GM21786 (cell line): ENCODE data around the gene ARHGAP15.

Experiments
- ATAC-seq: cut with Tn5 transposase; IDR thresholded peaks from one replicate; pipeline ENCODE4 v1.9.1; 2021; ENCODE audit not compliant: unreplicated experiment

ARHGAP15 gene

DNA sequence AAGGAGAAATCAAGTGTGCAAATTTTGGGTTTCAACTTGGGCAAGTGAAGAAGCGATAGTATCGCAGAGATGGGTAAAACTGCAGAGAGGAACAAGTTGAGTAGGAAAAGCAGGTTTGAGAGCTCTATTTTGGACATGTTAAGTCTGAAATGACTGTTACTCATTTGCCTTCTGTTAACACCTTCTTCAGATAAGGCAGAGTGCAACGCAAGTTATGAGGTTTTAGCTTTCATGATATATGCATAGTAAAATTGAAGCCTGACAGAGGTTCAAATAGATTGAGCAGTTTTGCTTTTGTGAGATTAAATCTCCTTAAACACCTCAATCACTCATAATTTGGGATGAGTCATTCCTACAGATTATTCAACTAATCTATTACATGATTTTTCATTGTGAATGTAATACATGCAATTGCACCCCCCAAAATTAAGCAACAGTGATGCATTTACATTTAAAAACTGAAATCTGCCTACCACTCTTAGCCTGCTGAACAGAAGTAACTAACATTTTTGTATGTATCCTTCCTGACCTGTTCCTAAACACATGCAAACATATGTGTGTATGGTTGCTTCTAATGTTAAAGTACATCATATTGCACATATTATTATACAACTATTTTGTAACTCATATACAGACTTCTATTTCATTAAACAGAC lies 575.4 kb downstream of the ARHGAP15 start:
- ATAC-seq: peak; percentile 81

DNA sequence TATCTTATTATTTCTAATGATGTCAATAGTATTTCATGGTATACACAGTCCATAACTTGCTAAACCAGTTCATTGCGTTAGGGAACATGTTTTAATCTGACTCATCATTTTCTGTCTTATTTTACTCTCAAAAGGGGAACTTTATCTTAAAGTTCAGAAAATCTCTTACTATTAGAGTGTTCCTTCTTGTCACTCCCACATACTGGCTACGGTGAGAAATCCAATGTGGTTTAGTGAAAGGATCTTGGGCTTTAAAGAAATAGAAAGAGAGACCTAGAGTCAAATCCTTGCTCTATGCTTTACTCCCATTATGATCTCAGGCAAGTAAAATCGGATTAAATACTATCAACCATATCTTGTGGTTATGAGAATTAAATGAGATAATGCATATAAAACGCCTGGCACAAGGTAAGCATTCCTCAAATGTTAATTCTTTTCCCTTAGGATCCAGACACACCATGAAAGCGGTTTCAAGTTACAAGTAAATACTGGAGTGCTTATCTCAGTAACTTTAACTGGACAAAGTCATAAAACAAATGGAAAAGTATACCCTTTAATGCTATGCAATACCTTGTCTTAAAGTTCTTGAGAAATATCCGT lies 576.0 kb downstream of the ARHGAP15 start:
- no peak for ATAC-seq

DNA sequence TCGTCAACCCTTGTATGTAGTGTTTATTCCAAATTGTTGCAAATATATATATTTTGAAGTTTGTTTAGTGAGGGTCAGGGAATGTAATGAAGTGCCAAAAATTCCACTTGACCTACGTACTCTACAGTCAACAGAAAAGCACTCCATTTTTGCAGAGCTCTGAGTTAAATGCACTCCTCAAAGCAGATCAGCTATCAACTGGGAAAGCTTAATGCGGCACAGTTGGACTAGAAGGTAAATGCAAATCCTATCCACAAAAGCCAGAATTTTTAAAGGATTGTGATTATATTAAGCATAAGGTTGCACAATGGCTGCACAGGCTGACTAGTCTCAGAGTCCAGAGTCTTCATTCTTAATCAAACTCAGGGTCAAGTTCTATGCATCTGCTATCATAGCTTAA lies 577.1 kb downstream of the ARHGAP15 start:
- no peak for ATAC-seq

DNA sequence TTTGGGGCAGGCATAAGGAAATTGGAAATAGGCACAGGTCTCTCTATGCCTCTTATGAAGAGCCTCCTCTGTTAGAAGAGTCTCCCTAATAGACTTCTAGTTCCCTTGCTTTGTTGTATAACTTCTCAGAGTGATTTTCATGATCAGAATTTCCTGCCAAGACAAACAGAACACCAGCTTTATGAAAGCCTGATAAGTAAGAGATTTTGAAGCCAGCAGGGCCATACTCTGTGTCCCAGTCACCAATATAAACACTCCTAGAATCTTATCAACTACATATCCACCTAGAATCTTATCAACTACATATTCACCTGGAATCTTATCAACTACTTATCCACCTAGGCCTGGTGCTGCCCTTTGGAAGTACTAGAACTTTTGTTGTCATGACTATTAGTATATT lies 579.5 kb downstream of the ARHGAP15 start:
- no peak for ATAC-seq

DNA sequence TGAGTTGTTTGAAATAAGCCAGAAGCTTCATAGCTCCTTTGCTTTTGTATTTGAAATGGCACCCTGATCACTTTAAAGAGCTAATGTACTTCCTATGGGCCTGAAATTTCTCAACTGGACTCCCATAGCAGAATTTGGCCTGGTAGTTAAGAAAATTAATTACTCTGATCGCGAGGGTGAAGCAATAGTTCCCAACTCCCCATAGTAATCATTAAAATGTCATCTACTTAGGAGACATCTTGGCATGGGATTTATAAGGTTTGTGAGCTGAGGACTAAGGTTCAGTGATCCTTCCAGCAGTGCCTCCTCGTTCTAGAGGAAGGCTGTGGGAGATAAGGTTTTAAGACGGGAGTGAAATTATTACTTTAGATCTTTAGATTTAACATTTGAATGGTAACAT lies 581.0 kb downstream of the ARHGAP15 start:
- no peak for ATAC-seq

DNA sequence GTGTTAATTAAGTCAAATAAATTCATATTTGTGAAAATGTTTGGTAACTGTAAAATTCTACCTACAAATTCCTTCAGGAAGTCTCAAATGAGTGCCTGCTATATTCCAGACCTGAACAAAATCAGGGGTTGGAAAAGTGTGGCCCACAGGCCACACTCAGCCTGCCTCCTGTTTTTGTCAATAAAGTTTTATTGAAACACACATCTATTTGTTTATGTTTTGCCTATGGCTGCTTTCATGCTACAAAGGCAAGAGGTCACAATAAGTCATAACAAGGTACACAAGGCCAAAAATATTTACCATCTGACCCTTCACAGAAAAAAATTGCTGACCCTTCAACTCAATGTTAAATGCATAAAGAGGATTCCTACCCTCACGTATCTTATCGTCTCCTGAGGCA lies 581.7 kb downstream of the ARHGAP15 start:
- no peak for ATAC-seq

DNA sequence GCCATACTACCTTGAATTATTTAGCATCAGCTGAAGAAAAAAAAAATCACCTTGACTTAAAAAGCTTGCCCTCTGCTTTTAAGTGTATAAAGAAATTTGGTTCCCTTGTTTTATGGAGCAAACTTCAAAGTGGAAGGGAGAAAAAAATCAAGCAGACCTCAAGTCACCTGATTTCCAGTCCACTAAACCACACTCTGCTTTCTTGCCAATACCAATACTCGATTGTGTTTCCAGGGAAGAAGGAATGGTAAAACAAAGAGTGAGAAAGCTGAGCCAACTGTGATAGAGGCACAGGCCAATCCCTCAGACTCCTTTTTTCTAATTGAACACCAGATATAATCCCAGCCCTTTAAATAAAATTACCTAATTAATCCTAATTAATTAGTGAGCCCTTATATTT lies 587.3 kb downstream of the ARHGAP15 start:
- ATAC-seq: no peak

DNA sequence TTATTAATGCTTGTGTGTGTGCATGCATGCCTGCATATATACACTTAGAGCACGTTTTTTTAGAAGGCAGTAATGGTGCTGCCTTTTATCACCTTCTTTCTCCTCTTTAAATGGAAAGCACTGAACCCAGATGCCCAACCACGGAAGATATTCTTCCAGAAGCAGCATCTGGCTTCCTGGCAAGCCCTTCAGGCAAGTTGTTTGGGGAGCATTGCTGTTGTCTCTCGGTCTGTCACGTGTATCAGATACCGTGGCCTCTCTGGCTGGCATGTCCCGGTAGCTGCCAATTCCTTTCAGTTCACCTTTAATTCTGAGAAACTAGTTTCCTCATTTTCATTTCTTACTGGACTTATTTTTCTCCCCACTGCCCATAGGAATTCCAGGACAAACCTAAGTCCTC lies 587.8 kb downstream of the ARHGAP15 start:
- ATAC-seq: no peak

DNA sequence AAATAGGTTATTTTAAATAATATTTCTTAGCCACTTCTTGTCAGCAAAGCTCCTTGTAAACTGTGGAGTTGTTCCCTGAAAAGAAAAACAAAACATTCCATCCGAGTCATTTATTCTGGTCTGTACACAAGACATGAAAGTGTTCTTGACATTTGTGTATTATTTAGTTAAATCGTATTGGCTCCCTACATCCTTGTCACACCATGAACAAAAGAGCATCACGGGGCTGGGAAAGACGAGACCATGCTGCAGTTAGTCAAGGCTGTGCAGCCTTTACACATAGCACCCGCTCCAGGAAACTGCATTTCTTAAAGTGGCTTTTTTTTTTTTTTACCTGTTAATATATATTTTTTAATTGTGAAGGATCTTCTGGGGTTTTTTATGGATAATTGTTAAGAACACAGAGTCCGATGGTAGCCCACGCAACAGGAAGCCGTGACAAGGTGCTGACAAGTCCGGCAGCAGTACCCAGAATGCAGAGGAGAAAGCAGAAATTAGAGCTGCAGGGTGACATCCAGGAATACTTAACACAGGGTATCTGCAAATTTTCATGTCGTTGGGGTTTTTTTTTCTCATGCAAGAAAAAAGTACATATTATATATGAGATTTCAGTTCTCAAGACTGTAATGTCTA lies 588.4 kb downstream of the ARHGAP15 start:
- no peak for ATAC-seq

DNA sequence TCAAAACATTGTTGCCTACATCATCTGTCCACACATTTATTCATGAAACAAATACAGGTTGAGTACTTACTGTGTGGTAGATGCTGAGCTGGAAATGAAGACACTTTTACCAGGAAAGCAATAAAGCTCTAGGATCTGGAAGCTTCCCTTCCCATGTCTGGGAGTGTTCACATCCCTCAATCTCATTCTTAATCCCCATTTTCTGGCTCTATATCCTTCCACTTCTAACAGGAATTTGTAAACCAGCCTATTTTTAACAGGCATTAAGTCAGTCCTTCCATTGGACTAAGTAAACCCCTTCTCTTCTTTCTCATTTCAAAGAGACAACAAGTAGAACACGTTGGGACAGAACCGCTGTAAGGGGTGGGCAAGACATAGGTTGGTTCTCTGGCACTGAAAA lies 589.5 kb downstream of the ARHGAP15 start:
- no peak for ATAC-seq

DNA sequence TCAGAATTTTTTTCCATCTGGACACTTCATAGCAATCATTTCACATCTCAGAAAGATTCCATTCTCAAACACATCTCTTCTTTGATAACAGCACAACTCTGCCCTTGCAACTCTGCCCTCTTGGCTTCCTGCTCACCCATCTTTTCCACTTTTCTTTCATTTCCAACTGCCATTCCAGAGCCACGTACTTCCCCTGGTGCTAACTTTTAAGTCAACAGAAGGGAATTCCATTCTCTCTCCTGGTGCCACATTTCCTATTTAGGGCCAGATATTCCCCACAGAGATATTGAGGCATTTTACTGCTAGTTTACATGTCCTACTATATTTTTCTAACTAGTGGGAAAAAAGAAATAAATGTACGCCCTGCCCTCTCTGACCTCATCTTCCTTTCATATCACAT lies 590.2 kb downstream of the ARHGAP15 start:
- ATAC-seq: no peak

DNA sequence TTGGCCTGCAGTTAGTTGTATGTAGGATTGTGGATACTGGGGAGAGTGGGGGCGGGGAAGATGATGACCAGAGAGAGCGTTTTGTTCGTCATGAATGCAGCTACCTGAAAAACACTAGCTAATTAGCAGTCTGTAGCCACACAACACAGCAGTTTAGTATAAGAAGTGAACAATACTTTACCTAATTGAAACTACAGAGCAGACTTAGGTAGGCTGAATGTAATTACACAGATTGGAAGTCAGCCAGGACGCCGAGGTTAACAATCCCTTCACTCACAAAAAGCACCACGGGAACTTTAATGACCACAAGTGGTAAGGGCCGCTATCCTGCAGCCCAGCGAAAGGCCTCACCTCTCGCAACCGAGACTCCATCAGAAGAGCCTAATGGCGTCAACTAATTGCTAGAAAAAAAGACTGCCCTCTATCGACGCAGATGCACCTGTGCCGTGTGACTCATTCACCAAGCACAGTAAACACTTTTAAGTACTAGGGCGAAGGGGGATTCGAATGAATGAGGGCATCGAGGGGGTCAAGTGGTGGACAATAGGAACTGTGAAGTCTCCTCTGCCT lies 591.0 kb downstream of the ARHGAP15 start:
- ATAC-seq: no peak

DNA sequence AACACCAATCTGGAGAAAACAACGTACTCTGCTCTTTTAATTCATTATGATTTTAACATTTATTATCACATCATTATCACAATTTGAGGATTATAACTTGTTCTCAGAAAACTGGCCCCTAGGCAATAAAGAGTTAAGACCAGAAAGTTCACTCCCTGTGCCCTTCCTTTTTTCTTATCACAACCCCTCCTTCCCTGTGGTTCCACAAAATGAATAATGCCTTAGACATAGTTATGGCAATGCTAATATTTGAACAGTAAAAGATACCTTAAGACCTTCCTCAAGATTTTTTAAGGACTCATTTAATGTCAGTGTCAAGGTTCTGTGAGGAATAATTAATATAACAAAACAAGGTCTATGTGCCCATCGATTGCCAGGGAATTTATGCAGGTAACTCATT lies 596.2 kb downstream of the ARHGAP15 start:
- no peak for ATAC-seq

DNA sequence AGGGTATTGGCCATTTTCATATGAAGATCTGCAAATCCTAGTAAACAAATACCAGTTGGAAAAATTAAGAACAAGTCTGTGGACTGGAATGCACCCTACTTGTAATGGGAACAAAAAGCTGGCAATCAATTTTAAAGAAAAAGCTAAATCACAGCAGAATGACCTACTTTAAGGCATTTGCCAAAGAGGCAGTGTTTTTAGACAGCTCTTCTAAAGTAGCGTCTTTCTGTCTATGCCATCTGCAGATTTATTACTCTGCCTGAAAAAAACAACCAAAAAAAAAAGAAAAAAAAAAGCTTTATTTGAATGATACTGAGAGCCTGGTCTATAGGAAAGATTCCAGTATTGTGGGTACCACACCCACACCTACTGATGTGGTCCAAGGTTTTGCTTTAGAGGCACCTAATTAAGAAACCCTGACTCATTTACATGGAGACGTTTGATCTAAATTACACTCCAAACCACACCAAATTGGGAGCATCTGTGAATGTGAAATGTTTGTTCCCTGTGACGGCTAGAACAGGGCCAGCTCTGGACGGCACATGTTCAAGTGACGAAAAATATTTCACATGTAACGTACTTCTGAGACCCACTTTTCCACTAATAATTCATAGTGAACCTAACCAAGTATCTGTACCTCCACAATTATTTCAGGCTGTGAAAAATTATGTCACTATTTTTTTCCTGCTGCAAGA lies 597.1 kb downstream of the ARHGAP15 start:
- no peak for ATAC-seq

DNA sequence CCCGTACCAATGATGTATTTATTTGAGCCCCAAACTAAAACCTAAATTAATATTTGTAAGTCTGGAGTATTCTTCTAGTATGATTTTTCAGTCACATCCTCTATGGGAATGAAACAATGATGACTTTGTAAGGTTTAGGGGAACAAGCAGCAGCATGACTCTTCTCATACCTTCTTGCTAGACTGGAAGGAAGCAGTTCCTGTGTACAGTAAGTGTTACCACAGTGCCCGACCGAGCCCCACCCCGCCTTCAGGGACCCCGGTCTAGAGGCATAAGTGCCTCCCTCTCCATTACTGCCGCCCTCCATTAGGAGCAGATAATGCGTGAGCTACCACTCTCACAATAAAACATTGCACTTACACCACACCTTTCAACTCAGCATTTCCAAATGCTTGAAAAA lies 599.3 kb downstream of the ARHGAP15 start:
- no peak for ATAC-seq

DNA sequence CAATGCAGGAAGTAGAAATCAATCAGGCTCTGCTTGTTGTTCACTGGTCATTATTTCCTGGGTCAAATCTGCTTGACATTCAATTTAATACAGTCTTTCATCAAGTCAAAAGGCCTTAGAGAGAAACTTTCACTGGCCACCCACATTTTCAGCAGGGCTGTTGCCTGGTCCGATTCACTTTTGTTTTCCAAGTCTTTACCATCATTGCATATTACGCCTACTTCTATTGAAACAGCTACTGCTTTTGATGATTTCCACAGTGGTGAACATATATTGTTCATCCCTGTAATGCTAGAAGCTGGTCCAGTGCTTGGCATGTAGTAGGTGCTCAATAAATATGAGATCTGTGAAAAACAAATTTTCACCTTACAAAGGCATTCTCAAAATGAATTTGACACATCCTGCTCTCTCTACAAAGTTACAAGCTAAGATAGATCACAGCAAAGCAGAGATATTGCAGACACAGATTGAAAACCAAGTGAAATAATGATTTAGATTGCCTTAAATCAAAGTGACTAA lies 600.1 kb downstream of the ARHGAP15 start:
- ATAC-seq: no peak

DNA sequence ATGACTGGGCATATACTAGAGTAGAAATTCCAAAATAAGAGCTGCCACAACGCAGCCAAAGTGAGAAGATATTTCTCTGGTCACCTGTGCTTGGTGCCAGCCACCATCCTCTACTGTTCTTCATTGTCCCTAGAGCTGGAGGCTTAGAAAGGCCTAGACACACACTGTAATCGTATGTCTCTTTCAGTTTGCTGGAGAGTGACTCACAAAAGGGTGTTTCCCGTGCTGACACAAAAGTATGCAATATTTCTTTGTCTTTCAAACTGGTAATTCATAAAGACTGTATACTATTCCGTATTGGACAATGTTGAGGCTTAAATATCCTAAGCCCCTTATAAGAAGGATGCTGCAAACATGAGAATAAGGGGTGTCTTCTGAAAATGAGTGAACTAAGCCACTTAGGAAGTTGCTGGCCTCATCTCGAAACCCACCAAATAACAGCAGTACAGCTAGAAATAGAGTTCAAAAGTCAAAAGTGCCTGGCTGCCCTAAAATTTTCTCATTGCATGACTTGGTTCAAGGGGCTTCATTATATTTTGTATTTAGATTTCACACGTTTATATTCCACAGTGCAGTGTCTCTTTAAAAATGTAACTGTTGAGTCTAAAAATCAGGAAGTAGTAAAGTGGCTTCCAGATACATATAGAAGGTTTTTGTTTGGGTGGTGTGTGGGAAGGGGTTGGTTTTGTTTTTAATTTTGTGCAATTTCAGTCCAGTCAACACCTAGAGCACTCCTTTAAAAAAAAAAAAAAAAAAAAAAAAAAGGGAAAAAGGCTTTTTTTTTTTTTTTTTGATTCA lies 601.1 kb downstream of the ARHGAP15 start:
- peak; percentile 83 for ATAC-seq

DNA sequence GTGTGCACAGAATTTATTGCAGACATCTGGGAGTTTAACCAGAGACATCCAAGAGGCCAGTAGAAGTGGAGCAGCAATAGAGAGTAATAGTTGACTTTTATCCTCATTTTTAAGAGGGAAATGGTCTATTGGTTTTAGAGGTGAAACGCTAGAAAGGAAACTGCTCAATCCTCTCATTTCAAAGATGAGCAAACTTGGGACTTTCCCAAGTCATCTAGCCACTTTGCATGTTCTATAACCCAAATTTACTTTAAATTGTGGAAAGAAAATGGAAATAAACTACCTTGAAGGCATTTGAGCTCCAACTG lies 601.7 kb downstream of the ARHGAP15 start:
- ATAC-seq: peak; percentile 45

DNA sequence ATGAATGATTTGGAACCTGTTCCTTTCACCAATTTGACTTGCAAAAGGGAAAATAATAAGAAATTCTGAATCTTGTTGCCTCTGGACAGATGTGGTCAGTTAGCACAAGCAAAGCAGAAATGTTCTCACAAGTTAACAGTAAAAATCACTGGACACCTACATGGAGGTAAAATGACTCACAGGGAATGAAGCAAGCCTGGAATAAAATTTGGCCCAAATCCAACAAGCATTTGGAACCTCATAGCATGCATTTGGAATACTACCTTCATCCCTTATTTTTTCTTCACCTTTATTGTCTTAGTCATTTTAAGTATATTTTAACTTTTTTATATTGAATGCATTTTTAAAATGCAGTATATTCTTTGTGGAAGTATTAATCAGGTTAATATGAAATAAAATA lies 602.9 kb downstream of the ARHGAP15 start:
- ATAC-seq: no peak

DNA sequence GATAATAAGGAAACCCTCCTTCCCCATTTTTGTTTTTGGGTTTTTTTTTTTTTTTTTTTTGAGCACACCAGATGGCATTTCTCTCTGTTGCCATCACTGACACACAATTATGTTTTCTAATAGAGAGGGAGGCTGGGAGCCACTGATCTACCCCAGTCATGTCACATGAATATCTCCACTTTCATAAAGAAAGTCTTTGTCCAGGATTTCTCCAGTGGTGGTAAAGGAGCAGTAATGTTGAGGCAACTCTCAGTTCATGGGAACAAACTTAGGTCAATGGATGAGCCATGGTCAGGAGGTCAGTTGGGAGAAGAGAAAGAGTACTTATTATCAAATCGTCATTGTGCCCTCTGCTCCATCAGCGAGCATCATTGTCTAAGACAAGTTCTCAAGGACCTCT lies 603.7 kb downstream of the ARHGAP15 start:
- ATAC-seq: no peak

DNA sequence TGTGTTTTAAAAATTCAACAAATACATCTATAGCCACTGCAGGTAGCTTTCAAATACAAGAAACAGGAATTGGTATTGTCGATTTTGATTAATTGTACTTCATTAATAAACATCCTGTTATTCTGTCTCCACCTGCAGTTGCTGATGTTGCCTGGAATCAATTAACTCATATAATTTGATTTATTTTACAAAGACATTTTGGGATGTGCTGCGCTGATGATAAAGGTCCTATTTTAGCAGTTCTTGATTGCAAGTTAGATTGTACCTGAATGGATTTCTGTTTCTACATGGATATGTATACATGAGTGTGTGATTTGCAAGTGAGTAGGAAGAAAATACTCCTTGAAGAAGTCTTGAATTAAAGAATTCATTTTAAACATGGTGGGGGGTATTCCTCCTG lies 605.3 kb downstream of the ARHGAP15 start:
- no peak for ATAC-seq
